T-helper 2 cell treated with Interferon-gamma antibody and Interleukin-4, amounts not matched to agents 5 μg/mL and 100 μg/mL, for 36 hours (primary cell): Measurements from ENCODE around the gene RCSD1.

Experiments
- DNase-seq: peaks from one replicate; pipeline ENCODE4 v3.0.0; 2021; ENCODE audit warnings: low spot score
- H3K27ac Mint-ChIP-seq: one replicate; pipeline ENCODE4 v1.8.0; 2021; ENCODE audit warnings: mild to moderate bottlenecking, mixed read lengths
- H3K27me3 Mint-ChIP-seq: one replicate; pipeline ENCODE4 v1.8.0; 2021; ENCODE audit warnings: low read depth, mixed read lengths
- H3K36me3 Mint-ChIP-seq: one replicate; pipeline ENCODE4 v1.8.0; 2021; ENCODE audit warnings: low read depth, mixed read lengths
- H3K4me1 Mint-ChIP-seq: one replicate; pipeline ENCODE4 v1.8.0; 2021; ENCODE audit warnings: low read depth, mixed read lengths
- H3K4me3 Mint-ChIP-seq: one replicate; pipeline ENCODE4 v1.8.0; 2022; ENCODE audit warnings: mild to moderate bottlenecking, moderate library complexity, mixed read lengths
- H3K9me3 Mint-ChIP-seq: one replicate; pipeline ENCODE4 v1.8.0; 2021; ENCODE audit warnings: mixed read lengths

RCSD1 gene

DNA sequence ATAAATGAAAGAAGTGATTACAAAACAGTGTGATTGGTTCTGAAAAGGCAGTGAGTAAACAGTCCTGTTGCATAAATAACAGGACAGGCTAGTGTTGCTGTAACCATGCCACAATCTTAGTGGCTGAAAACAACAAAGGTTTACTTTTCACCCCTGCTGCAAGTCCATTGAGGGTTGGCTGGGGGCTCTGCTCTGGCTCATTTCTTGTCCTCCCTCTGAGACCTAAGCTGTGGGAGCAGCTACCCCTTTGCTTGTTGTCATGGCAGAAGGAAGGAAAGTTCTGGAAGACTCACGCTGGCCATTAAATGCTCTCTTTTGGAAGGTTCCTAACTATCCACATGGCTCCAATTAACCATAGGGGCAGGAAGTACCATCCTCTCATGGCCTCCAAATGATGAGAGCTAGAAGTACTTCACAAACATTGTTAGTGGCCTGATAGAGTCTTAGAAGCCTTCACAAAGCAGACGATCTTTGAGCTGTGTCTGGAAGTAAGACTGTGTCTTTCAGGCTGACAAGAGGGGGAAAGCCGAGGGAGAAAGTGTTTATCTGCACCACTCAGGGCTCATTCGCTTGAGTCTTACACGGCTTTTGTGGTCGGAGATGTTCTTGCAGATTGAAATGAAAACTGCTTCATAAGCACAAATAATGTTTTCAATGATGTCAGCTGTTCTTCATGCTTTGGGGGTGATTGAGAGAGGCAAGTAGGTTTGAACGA, 11.9 kb downstream of the RCSD1 start:
- H3K27me3 Mint-ChIP-seq = no peaks in the 10 kb centered on the region
- H3K4me1 Mint-ChIP-seq = peaks cover 66% of the 10 kb centered on the region
- H3K9me3 Mint-ChIP-seq = no peaks in the 10 kb centered on the region
- peak overlapping the region; percentile 27 for H3K4me3 Mint-ChIP-seq
- peak overlapping the region; percentile 8 for H3K27ac Mint-ChIP-seq
- DNase-seq = no peak
- peaks cover 74% of the 10 kb centered on the region for H3K36me3 Mint-ChIP-seq

GRCh38 chr1:167642501-167642826, 12.4 kb downstream of the RCSD1 start:
- Mint-ChIP-seq H3K27ac (peak overlapping the region; percentile 8), H3K36me3 (peaks cover 69% of the 10 kb centered on the region), H3K27me3 (no peaks in the 10 kb centered on the region), H3K9me3 (no peaks in the 10 kb centered on the region), H3K4me1 (peaks cover 62% of the 10 kb centered on the region), H3K4me3 (no peak overlapping the region)
- DNase-seq = no peak

DNA sequence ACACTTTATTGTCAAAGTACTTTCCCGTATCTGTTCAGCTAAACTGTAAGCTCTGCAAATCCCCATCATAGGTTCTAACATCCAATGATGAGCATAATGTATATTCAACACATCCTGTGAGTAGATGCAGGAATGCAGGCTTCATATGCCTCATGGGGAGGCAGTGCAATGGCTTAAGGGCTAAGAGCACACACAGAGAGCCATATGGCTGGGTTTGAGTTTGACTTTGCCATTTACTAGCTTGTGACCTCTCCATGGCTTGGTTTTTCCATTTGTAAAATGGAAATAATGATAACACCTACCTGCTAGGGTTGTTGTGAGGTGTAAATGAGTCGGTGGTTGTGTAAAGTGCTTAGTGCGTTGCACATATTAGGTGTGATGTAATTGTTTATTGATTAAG, 13.4 kb downstream of the RCSD1 start:
- Mint-ChIP-seq H3K27ac (no peak overlapping the region), H3K9me3 (no peaks in the 10 kb centered on the region), H3K4me1 (peaks cover 57% of the 10 kb centered on the region), H3K4me3 (no peak overlapping the region), H3K36me3 (peaks cover 64% of the 10 kb centered on the region), H3K27me3 (no peaks in the 10 kb centered on the region)
- DNase-seq = no peak

DNA sequence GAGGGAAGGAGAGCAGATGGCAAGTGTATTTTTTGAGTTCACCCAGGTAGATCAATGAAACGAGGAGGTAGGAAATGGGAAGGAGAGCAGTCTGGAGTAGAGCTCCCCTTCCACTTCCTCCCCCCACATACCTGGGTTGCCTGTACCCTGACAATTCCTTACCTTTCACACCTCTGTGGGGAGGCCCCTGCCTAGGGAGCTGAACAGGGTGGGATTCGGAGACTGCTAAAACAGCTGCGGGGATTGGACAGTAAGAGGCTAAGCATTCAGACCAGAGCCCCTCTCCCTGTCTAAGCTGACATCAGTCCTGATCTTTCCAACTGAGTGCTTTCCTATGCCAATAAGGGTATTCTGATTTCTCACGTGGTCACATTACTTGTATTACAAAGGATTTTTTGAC, 14.5 kb downstream of the RCSD1 start:
- Mint-ChIP-seq H3K9me3 (no peaks in the 10 kb centered on the region), H3K27ac (no peak overlapping the region), H3K4me3 (no peak overlapping the region), H3K36me3 (peaks cover 69% of the 10 kb centered on the region), H3K4me1 (peaks cover 66% of the 10 kb centered on the region), H3K27me3 (no peaks in the 10 kb centered on the region)
- DNase-seq = no peak

- Mint-ChIP-seq H3K27ac (no peak overlapping the region), H3K36me3 (peaks cover 68% of the 10 kb centered on the region), H3K4me1 (peaks cover 71% of the 10 kb centered on the region), H3K9me3 (no peaks in the 10 kb centered on the region), H3K27me3 (no peaks in the 10 kb centered on the region), H3K4me3 (no peak overlapping the region)
- no peak for DNase-seq
Measured at GRCh38 chr1:167645140-167645541, 15.1 kb downstream of the RCSD1 start.

GRCh38 chr1:167645625-167646414, 15.8 kb downstream of the RCSD1 start:
- DNase-seq = no peak
- Mint-ChIP-seq H3K9me3 (no peaks in the 10 kb centered on the region), H3K27ac (peak overlapping the region; percentile 49), H3K27me3 (no peaks in the 10 kb centered on the region), H3K4me3 (no peak overlapping the region), H3K36me3 (peaks cover 67% of the 10 kb centered on the region), H3K4me1 (peaks cover 72% of the 10 kb centered on the region)

DNA sequence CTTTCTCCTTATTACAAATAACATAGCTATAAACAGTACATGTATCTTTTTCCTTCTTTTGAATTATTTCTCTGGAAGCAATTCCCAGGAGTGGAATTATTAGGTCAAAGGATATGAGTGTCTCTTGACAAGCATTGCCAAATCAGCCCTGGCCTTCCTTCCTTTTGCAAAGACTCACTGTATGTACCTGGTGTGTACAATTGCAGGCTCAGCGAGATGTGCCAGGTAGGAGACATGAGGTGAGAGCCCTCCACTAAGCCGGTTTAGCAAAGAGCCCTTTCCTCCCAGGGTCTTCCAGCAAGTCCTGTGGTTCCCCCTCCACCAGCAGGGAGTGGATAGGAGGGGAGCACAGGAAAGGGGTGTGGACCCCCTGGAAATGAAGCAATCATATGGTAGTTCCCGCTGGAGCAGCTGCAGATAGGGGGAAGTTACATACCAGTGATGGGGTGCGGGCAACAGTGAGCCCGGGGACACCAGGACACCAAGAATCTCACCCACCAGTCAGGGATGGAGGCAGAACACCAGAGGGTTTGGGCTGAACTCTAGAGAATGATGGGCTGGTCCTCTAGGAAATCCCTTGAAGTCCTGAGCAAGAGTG, 18.3 kb downstream of the RCSD1 start:
- peaks cover 55% of the 10 kb centered on the region for H3K36me3 Mint-ChIP-seq
- no peaks in the 10 kb centered on the region for H3K9me3 Mint-ChIP-seq
- DNase-seq = no peak
- H3K27me3 Mint-ChIP-seq = no peaks in the 10 kb centered on the region
- peaks cover 64% of the 10 kb centered on the region for H3K4me1 Mint-ChIP-seq
- H3K4me3 Mint-ChIP-seq = no peak overlapping the region
- no peak overlapping the region for H3K27ac Mint-ChIP-seq

- no peaks in the 10 kb centered on the region for H3K27me3 Mint-ChIP-seq
- H3K4me1 Mint-ChIP-seq = peaks cover 67% of the 10 kb centered on the region
- DNase-seq = no peak
- no peaks in the 10 kb centered on the region for H3K9me3 Mint-ChIP-seq
- H3K4me3 Mint-ChIP-seq = peak overlapping the region; percentile 43
- peak overlapping the region; percentile 78 for H3K27ac Mint-ChIP-seq
- H3K36me3 Mint-ChIP-seq = peaks cover 56% of the 10 kb centered on the region
Measured at GRCh38 chr1:167648978-167649744, 19.1 kb downstream of the RCSD1 start.

DNA sequence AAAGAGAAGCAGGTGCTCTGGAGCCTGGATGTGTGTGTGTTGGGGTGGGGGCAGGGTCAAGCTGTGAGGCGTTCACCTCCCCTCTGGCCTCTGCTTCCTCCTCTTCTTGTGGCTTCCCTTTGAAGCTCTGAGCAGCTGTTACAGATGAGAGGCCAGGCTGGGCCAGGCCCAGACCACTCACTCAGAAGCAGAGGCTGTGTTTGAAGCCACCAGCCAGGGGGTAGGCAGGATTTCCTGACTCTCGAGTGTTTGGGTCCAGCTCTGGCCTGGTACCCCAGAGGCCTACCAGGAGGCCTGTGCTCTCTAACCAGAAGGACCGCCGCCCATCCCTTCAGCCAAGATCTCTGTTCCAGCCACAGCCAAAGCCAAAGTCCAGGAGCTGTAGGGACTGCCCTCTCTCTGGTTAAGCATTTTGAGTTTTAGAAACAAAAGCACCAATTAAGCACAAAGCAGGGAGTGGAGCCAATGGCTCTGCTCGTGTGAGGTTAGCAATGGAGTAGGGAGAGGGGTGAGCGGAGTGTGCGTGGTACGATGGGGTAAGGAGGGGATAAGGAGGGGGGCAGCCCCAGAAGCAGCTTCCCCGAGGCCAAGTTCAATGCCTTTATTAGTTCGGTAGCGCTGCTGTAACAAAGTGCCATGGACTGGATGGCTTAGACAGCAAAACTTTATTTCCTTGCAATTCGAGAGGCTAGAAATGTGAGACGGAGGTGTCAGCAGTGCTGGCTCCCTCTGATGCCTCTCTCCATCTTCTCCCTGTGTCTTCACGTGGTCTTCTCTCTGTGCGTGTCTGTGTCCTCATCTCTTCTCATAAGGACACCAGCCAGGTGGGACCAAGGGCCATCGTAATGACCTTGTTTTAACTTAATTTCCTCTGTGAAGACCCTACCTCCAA, 20.5 kb downstream of the RCSD1 start:
- Mint-ChIP-seq H3K9me3 (no peaks in the 10 kb centered on the region), H3K27ac (peak overlapping the region; percentile 78), H3K4me3 (peak overlapping the region; percentile 43), H3K27me3 (no peaks in the 10 kb centered on the region), H3K36me3 (peaks cover 55% of the 10 kb centered on the region), H3K4me1 (peaks cover 62% of the 10 kb centered on the region)
- no peak for DNase-seq

DNA sequence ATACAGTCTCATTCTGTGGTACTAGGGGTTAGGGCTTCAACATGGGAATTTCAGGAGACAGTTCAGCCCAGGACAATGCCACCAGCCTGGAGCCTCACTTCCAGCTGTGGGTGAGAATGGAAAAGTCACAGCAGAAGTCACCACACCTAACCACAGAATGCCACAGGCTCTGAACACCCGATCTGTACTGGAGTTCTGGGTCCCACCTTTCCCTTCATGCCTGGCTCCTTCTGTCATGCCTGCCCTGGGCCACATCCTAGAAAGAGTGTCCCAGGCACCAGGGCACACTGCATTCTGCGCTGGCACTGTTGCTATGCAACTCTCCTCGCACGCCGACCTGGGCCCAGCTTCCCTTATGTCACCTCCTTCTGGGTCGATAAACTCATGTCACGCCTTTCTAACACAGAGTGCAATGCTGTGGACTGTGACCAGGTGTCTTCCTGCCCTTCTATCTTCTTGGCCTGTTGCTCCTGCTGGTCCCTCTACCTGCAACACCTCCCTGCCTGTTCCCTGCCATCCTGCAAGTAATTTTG, 21.2 kb downstream of the RCSD1 start:
- Mint-ChIP-seq H3K9me3 (no peaks in the 10 kb centered on the region), H3K27ac (peak overlapping the region; percentile 53), H3K27me3 (no peaks in the 10 kb centered on the region), H3K4me1 (peaks cover 58% of the 10 kb centered on the region), H3K36me3 (peaks cover 51% of the 10 kb centered on the region), H3K4me3 (no peak overlapping the region)
- DNase-seq = no peak

- Mint-ChIP-seq H3K9me3 (no peaks in the 10 kb centered on the region), H3K36me3 (peaks cover 54% of the 10 kb centered on the region)
- DNase-seq = no peak
Measured at GRCh38 chr1:167654975-167655575, 25.0 kb downstream of the RCSD1 start.

GRCh38 chr1:167656657-167657056, 26.6 kb downstream of the RCSD1 start:
- no peak for DNase-seq
- Mint-ChIP-seq H3K9me3 (no peaks in the 10 kb centered on the region), H3K36me3 (peaks cover 53% of the 10 kb centered on the region), H3K27ac (no peak overlapping the region), H3K27me3 (no peaks in the 10 kb centered on the region), H3K4me1 (peaks cover 44% of the 10 kb centered on the region), H3K4me3 (no peak overlapping the region)

More at GRCh38 chr1:167654975-167655575, 25.0 kb downstream of the RCSD1 start:
- Mint-ChIP-seq H3K27me3 (no peaks in the 10 kb centered on the region), H3K4me3 (no peak overlapping the region), H3K27ac (no peak overlapping the region), H3K4me1 (peaks cover 51% of the 10 kb centered on the region)
